ENCODE data around the gene CACNA1D.

CACNA1D gene

GRCh38 chr3:53775018-53775417 is 280.6 kb downstream of the CACNA1D start:
- Histone ChIP-seq H3K23ac (ENCODE audit: low read length) (no peak overlapping the region), H3K56ac (ENCODE audit: low read length) (no peak overlapping the region), H4K5ac (ENCODE audit: low read length) (no peak overlapping the region), H3K4me1 (ENCODE audit: control insufficient read depth, low read depth, low read length) (peaks cover 9% of the 10 kb centered on the region), H2BK15ac (replicated peaks; ENCODE audit: low read depth) (no peak overlapping the region), H3K9ac (ENCODE audit: low read length) (no peak overlapping the region), H4K8ac (ENCODE audit: low read depth, low read length) (no peak overlapping the region), H3K27me3 (ENCODE audit: insufficient read depth, low read length, poor library complexity) (no peaks in the 10 kb centered on the region), H3K4ac (ENCODE audit: low read depth, low read length) (no peak overlapping the region), H3K4me3 (ENCODE audit: low read length) (no peak overlapping the region), H3K79me1 (ENCODE audit: low read length) (no peaks in the 10 kb centered on the region), H2AK5ac (ENCODE audit: low read length) (no peak overlapping the region), H3K79me2 (ENCODE audit: control insufficient read depth, insufficient read depth, low read length) (no peaks in the 10 kb centered on the region), H3K27ac (ENCODE audit: low read depth, low read length) (no peak overlapping the region), H2BK5ac (ENCODE audit: low read length) (no peak overlapping the region), H3K18ac (ENCODE audit: low read length) (no peak overlapping the region), H3K36me3 (ENCODE audit: control insufficient read depth, insufficient read depth, low read length) (no peaks in the 10 kb centered on the region), H2BK120ac (ENCODE audit: low read depth, low read length) (no peak overlapping the region), H3K4me2 (ENCODE audit: low read length) (no peak overlapping the region)
- no peak for DNase-seq
- WGBS (ENCODE audit: extremely low coverage, insufficient coverage, low lambda C conversion rate), result no CpG with 5 or more reads among the region's 5 CpGs

GRCh38 chr3:53775834-53776251 is 281.4 kb downstream of the CACNA1D start:
- WGBS (ENCODE audit: extremely low coverage, insufficient coverage, low lambda C conversion rate), result no CpG with 5 or more reads among the region's 5 CpGs

GRCh38 chr3:53776494-53777101 is 282.2 kb downstream of the CACNA1D start:
- Histone ChIP-seq H4K5ac (ENCODE audit: low read length) (no peak overlapping the region), H2BK120ac (ENCODE audit: low read depth, low read length) (no peak overlapping the region), H3K18ac (ENCODE audit: low read length) (no peak overlapping the region), H3K4me1 (ENCODE audit: control insufficient read depth, low read depth, low read length) (peaks cover 9% of the 10 kb centered on the region), H3K4ac (ENCODE audit: low read depth, low read length) (no peak overlapping the region), H3K27ac (ENCODE audit: low read depth, low read length) (no peak overlapping the region), H4K8ac (ENCODE audit: low read depth, low read length) (no peak overlapping the region), H3K23ac (ENCODE audit: low read length) (no peak overlapping the region), H2AK5ac (ENCODE audit: low read length) (no peak overlapping the region), H3K4me2 (ENCODE audit: low read length) (no peak overlapping the region), H3K79me1 (ENCODE audit: low read length) (no peaks in the 10 kb centered on the region), H3K4me3 (ENCODE audit: low read length) (no peak overlapping the region), H2BK5ac (ENCODE audit: low read length) (no peak overlapping the region), H3K79me2 (ENCODE audit: control insufficient read depth, insufficient read depth, low read length) (no peaks in the 10 kb centered on the region), H3K56ac (ENCODE audit: low read length) (no peak overlapping the region), H2BK15ac (replicated peaks; ENCODE audit: low read depth) (no peak overlapping the region), H3K9ac (ENCODE audit: low read length) (no peak overlapping the region), H3K27me3 (ENCODE audit: insufficient read depth, low read length, poor library complexity) (no peaks in the 10 kb centered on the region), H3K36me3 (ENCODE audit: control insufficient read depth, insufficient read depth, low read length) (no peaks in the 10 kb centered on the region)
- WGBS (ENCODE audit: extremely low coverage, insufficient coverage, low lambda C conversion rate), result 100% methylated on average over 1 of the region's 9 CpGs
- no peak for DNase-seq

More at GRCh38 chr3:53775834-53776251, 281.4 kb downstream of the CACNA1D start:
- Histone ChIP-seq H3K18ac (ENCODE audit: low read length) (no peak overlapping the region), H2AK5ac (ENCODE audit: low read length) (no peak overlapping the region), H3K23ac (ENCODE audit: low read length) (no peak overlapping the region), H3K27ac (ENCODE audit: low read depth, low read length) (no peak overlapping the region), H3K4me2 (ENCODE audit: low read length) (no peak overlapping the region), H2BK15ac (replicated peaks; ENCODE audit: low read depth) (no peak overlapping the region), H3K9ac (ENCODE audit: low read length) (no peak overlapping the region), H3K56ac (ENCODE audit: low read length) (no peak overlapping the region), H4K8ac (ENCODE audit: low read depth, low read length) (no peak overlapping the region), H3K4me1 (ENCODE audit: control insufficient read depth, low read depth, low read length) (peaks cover 9% of the 10 kb centered on the region), H2BK120ac (ENCODE audit: low read depth, low read length) (no peak overlapping the region), H3K79me2 (ENCODE audit: control insufficient read depth, insufficient read depth, low read length) (no peaks in the 10 kb centered on the region), H4K5ac (ENCODE audit: low read length) (no peak overlapping the region), H3K79me1 (ENCODE audit: low read length) (no peaks in the 10 kb centered on the region), H2BK5ac (ENCODE audit: low read length) (no peak overlapping the region), H3K4me3 (ENCODE audit: low read length) (no peak overlapping the region), H3K36me3 (ENCODE audit: control insufficient read depth, insufficient read depth, low read length) (no peaks in the 10 kb centered on the region), H3K27me3 (ENCODE audit: insufficient read depth, low read length, poor library complexity) (no peaks in the 10 kb centered on the region), H3K4ac (ENCODE audit: low read depth, low read length) (no peak overlapping the region)
- DNase-seq, result no peak

GRCh38 chr3:53777468-53777867 is 283.1 kb downstream of the CACNA1D start:
- no peak overlapping the region for H2BK120ac ChIP-seq (ENCODE audit: low read depth, low read length)
- H3K56ac ChIP-seq (ENCODE audit: low read length), result no peak overlapping the region
- H2BK15ac ChIP-seq (replicated peaks; ENCODE audit: low read depth), result no peak overlapping the region
- no peak overlapping the region for H3K4me2 ChIP-seq (ENCODE audit: low read length)
- no peak overlapping the region for H2AK5ac ChIP-seq (ENCODE audit: low read length)
- no peaks in the 10 kb centered on the region for H3K79me1 ChIP-seq (ENCODE audit: low read length)
- no peak overlapping the region for H3K4ac ChIP-seq (ENCODE audit: low read depth, low read length)
- H2BK5ac ChIP-seq (ENCODE audit: low read length), result no peak overlapping the region
- H3K18ac ChIP-seq (ENCODE audit: low read length), result no peak overlapping the region
- H4K8ac ChIP-seq (ENCODE audit: low read depth, low read length), result no peak overlapping the region
- no peak overlapping the region for H3K4me3 ChIP-seq (ENCODE audit: low read length)
- no CpG with 5 or more reads among the region's 8 CpGs for WGBS (ENCODE audit: extremely low coverage, insufficient coverage, low lambda C conversion rate)
- H4K5ac ChIP-seq (ENCODE audit: low read length), result no peak overlapping the region
- H3K9ac ChIP-seq (ENCODE audit: low read length), result no peak overlapping the region
- H3K79me2 ChIP-seq (ENCODE audit: control insufficient read depth, insufficient read depth, low read length), result no peaks in the 10 kb centered on the region
- peaks cover 9% of the 10 kb centered on the region for H3K4me1 ChIP-seq (ENCODE audit: control insufficient read depth, low read depth, low read length)
- H3K23ac ChIP-seq (ENCODE audit: low read length), result no peak overlapping the region
- no peak overlapping the region for H3K27ac ChIP-seq (ENCODE audit: low read depth, low read length)
- no peaks in the 10 kb centered on the region for H3K36me3 ChIP-seq (ENCODE audit: control insufficient read depth, insufficient read depth, low read length)
- H3K27me3 ChIP-seq (ENCODE audit: insufficient read depth, low read length, poor library complexity), result no peaks in the 10 kb centered on the region
- DNase-seq, result no peak

- Histone ChIP-seq H3K9ac (ENCODE audit: low read length) (no peak overlapping the region), H3K56ac (ENCODE audit: low read length) (no peak overlapping the region), H3K4me1 (ENCODE audit: control insufficient read depth, low read depth, low read length) (peaks cover 9% of the 10 kb centered on the region), H3K18ac (ENCODE audit: low read length) (no peak overlapping the region), H2BK5ac (ENCODE audit: low read length) (no peak overlapping the region), H3K4ac (ENCODE audit: low read depth, low read length) (no peak overlapping the region), H3K4me3 (ENCODE audit: low read length) (no peak overlapping the region), H2BK15ac (replicated peaks; ENCODE audit: low read depth) (no peak overlapping the region), H4K5ac (ENCODE audit: low read length) (no peak overlapping the region), H3K27ac (ENCODE audit: low read depth, low read length) (no peak overlapping the region), H2BK120ac (ENCODE audit: low read depth, low read length) (no peak overlapping the region), H4K8ac (ENCODE audit: low read depth, low read length) (no peak overlapping the region), H3K79me1 (ENCODE audit: low read length) (no peaks in the 10 kb centered on the region), H3K79me2 (ENCODE audit: control insufficient read depth, insufficient read depth, low read length) (no peaks in the 10 kb centered on the region), H3K4me2 (ENCODE audit: low read length) (no peak overlapping the region), H2AK5ac (ENCODE audit: low read length) (no peak overlapping the region), H3K27me3 (ENCODE audit: insufficient read depth, low read length, poor library complexity) (no peaks in the 10 kb centered on the region), H3K23ac (ENCODE audit: low read length) (no peak overlapping the region), H3K36me3 (ENCODE audit: control insufficient read depth, insufficient read depth, low read length) (no peaks in the 10 kb centered on the region)
- DNase-seq, result no peak
- no CpG with 5 or more reads among the region's 3 CpGs for whole genome bisulfite sequencing (ENCODE audit: extremely low coverage, insufficient coverage, low lambda C conversion rate)
These were observed 283.7 kb downstream of the CACNA1D start for GRCh38 chr3:53778153-53778552.

GRCh38 chr3:53780171-53780570 is 285.8 kb downstream of the CACNA1D start:
- no peak overlapping the region for H2BK120ac ChIP-seq (ENCODE audit: low read depth, low read length)
- H3K36me3 ChIP-seq (ENCODE audit: control insufficient read depth, insufficient read depth, low read length), result no peaks in the 10 kb centered on the region
- H4K5ac ChIP-seq (ENCODE audit: low read length), result no peak overlapping the region
- no peak overlapping the region for H2AK5ac ChIP-seq (ENCODE audit: low read length)
- H2BK15ac ChIP-seq (replicated peaks; ENCODE audit: low read depth), result no peak overlapping the region
- no peak overlapping the region for H3K23ac ChIP-seq (ENCODE audit: low read length)
- H3K56ac ChIP-seq (ENCODE audit: low read length), result no peak overlapping the region
- peaks cover 2% of the 10 kb centered on the region for H3K4me1 ChIP-seq (ENCODE audit: control insufficient read depth, low read depth, low read length)
- no peaks in the 10 kb centered on the region for H3K79me1 ChIP-seq (ENCODE audit: low read length)
- no peaks in the 10 kb centered on the region for H3K79me2 ChIP-seq (ENCODE audit: control insufficient read depth, insufficient read depth, low read length)
- no peak overlapping the region for H2BK5ac ChIP-seq (ENCODE audit: low read length)
- no peak overlapping the region for H4K8ac ChIP-seq (ENCODE audit: low read depth, low read length)
- no peaks in the 10 kb centered on the region for H3K27me3 ChIP-seq (ENCODE audit: insufficient read depth, low read length, poor library complexity)
- no peak overlapping the region for H3K4me2 ChIP-seq (ENCODE audit: low read length)
- H3K27ac ChIP-seq (ENCODE audit: low read depth, low read length), result no peak overlapping the region
- no peak overlapping the region for H3K9ac ChIP-seq (ENCODE audit: low read length)
- DNase-seq, result no peak
- H3K18ac ChIP-seq (ENCODE audit: low read length), result no peak overlapping the region
- WGBS (ENCODE audit: extremely low coverage, insufficient coverage, low lambda C conversion rate), result no CpG with 5 or more reads among the region's 4 CpGs
- H3K4ac ChIP-seq (ENCODE audit: low read depth, low read length), result no peak overlapping the region
- H3K4me3 ChIP-seq (ENCODE audit: low read length), result no peak overlapping the region

Measured in mesendoderm (in vitro differentiated cells).